OCI-M2 (cell line): ENCODE measurements around the gene TLE3.

ENCODE experiments used
- DNase-seq: peaks from one replicate; lab custom pipeline; 2025; ENCODE audit not compliant: unreplicated experiment; lab: John Stamatoyannopoulos, UW

Gene TLE3

DNA sequence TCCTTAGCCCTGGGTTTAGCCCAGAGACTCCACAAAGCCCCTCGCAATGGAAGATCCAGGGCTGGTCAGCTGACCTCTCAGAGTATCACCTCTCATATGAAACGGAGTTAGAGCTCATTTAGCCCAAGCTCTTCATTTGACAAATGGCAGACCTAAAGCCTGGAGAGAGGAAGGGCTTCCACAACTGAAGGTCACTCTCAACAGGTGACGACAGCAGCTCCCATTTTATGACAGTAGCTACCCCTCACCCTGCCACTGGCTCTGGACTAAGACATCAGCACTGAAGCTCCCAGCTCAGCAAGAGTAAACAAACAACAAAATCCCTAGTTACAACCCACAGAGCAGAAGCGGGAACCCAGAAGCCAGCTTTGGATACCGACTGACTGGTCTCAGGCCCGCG lies 33.7 kb downstream of the TLE3 start:
- DNase-seq, result no peak

DNA sequence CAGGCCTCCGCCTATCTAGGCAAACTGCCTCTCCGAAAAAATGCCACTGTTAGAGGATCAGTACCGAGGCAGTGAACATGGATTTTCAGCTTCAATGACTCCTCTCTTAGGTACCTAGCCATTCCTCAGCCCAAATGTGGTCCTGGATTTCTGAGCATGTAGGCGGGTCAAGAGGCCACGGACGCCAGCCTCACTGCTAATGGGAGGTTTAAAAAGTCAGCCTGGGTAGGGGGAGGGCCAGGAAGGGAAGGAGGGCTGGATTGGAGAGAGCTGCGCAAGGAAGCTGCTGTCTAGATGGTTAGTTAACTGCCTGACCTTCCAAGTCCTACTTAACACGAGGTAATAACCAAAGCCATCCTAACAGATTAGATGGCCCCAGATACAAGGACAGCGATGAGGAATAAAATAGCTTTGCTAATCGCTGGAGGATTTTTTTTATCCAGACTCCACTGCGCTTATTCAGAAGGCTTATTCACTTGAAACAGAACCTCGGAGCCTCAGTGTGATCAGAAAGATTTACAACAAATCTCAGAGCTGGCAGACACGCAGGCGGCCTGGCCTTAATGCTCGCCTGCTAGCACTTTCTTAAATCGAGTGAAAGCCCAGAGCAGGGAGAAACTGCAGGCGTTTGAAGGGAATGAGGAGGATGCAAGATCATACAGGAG lies 34.3 kb downstream of the TLE3 start:
- DNase-seq, result no peak

GRCh38 chr15:70062321-70062956 lies 35.3 kb downstream of the TLE3 start:
- DNase-seq, result no peak

DNA sequence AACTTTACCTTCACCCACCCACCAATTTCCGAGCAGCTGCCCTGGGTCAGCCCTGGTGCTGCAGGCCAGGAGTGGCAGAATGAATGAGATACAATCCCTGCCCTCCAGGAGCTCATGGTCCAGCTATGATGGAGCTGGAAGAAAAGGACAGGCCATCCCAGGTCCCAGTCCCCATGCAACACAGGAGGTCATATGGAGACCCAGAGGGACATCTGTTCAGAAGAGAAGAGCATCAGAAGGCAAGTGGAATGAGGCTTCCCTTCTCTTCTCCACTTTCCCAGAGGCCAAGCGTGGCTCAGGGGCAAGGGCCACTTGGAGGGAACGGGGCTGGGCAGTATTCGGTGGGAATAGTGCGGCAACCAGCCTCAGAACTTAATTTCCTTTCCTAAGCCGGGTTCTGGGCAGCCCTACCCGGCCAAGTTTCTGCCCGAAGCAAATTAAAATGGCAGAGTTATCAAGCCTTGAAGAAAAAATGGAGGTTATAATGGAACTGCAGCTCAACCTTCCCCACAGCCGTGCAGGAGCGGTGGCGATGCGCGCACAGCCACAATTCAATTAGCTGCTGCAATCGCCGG lies 35.9 kb downstream of the TLE3 start:
- DNase-seq, result no peak

GRCh38 chr15:70060993-70061305 lies 36.8 kb downstream of the TLE3 start:
- DNase-seq, result no peak

GRCh38 chr15:70060214-70060992 lies 37.3 kb downstream of the TLE3 start:
- no peak for DNase-seq

DNA sequence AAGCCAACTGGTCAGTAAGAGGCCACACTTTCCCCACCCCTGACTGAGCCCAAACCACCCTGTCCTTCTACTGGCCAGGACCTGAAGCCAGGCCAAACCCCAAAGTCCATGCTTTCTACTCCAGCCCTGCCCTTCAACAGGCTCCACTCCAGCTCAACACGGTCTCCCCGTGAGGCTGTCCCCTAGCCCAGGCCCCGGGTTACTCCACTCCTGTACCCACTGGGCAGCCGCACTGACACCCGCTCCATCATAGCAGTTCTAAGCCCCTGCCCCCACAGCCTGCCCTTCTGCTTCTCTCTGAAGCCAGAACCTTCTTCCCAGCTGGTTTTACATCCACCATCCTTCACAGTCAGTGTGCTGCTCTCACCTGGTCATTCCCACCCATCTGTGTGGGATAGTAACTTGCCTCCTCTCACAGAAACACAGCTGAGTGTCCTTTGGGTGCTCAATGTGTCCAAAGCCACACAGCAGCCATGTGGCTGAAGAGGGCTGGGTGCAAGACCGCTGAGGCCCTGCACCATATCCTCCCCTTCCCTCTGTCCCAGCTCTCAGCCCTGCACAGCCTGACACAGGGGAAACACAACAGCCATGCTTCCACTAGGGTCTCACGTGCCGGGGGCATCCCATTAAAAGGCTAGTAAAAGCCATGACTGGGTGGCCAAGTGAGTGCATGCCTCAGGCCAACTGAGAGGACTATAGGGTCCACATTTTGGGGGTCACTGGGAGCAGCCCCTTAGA lies 38.1 kb downstream of the TLE3 start:
- no peak for DNase-seq

DNA sequence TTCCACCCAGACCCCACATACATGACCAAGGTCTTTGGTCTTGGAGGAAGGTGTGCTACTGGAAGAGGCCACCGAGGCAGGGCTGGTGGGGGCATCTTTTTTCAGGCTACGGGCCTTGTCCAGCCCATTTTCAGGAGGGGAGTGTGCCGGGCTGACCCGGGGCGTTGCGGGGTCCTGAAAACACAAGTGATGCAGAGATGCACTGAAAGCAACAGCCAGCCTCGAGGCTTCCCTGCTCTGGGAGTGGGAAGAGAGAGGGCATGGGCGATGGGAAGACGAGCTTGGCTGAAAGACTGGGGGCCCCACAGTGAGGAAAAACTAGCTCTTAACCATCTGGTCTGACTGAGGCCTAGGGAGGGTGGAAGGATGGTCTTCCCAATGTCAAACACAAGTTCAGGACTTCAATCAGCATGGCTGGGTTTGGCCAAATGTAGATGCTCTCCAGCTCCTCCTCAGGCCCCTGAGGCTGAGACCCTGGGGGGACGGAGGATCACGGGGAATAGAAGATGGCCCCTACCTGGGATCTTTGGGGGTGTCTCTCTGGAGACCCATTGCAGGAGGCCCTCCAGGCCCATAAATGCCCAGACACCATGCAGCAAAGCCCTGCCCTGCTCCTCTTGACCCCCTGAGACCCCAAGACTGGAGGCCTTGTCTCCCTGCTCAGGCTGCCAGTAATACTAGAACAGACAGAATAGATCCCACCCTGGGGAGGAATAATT lies 38.9 kb downstream of the TLE3 start:
- no peak for DNase-seq

DNA sequence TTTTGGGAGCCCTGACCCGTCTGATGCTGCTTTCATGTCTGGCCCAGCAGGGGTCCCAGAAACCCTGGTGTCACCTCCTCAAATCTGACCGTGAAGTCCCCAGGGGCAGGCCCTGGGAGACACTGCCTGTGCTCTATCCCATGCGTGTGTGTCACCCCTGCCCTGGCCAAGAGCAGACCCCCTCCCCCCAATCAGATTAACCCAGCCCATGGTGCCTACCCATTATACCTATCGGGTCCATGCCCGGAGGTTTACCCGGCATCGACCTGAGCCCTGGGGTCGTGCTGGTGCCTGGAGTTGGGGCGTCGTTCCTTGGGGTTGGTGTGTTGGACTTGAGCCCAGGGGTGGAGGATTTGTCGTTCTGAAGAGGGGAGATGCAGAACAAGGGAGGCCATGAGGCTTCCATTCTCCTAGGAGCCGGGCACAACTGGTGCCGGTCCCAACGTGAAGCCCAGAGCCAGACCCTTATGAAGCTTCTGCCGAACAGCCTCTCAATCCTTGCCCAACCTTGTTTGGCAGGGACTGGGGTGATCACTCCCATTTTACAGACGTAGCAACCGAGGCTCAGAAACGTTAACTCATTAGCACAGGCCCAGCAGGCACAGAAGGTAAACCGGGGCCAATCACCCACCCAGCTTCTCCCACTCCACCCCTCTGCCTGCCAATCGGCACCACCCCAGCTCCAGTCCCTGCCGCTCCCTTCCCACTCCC lies 39.6 kb downstream of the TLE3 start:
- DNase-seq, result no peak

DNA sequence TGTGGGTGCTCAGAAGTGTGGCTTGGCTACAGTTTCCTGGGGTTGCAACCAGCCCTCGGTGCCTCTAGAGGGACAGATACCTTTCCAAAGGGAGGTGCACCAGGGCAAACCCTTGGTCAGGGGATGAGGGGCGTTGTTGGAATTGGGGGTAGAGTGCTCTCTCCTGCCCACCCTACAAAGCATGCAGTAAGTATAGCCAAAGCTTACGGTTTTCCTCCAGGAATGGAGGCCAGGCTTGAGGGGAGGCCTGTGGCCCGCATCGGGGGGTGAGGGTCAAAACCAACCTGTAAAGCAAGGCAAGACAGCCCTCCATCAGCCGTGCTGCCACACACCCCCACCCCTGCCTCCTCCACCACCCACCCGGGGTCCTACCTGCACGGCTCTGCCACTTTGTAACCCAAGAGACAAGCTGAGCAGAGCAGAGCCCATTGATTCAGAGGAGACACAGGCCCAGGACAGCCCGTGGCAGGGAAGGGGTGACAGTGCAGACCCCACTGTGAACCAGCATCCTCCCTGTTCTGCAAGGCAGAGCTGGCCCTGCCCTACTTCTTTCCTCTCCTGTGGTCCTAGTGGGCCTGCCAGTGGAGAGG lies 41.5 kb downstream of the TLE3 start:
- no peak for DNase-seq

- DNase-seq, result no peak
Observed at GRCh38 chr15:70055601-70056051, 42.1 kb downstream of the TLE3 start.

GRCh38 chr15:70054884-70055387 lies 42.8 kb downstream of the TLE3 start:
- DNase-seq, result no peak

GRCh38 chr15:70054366-70054765 lies 43.4 kb downstream of the TLE3 start:
- DNase-seq, result no peak

- no peak for DNase-seq
Observed at GRCh38 chr15:70053716-70054229, 43.9 kb downstream of the TLE3 start.

- DNase-seq, result no peak
Observed at GRCh38 chr15:70053001-70053715, 44.6 kb downstream of the TLE3 start.

- no peak for DNase-seq
Observed at GRCh38 chr15:70051948-70052633, 45.6 kb downstream of the TLE3 start.

- no peak for DNase-seq
Observed at GRCh38 chr15:70050970-70051369, 46.7 kb downstream of the TLE3 start.

DNA sequence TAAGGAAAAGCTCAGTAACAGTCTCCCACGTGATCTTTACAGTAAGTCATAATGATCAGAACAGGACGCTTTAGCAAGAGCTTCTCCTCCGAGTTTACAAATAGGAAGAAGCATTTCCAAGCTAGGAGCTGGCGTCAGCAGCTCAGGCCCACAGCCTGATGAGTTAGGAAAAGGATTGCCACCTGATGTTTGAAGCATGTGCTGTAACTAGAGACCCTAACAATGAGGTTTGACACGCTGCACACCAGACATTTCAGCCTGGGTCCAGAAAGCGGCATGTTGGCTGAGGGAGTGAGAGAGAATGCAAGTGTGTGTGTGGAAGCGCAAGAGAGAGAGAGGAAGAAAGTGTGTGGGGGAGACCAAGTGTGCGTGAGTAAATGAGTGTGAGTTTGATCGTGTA lies 47.3 kb downstream of the TLE3 start:
- DNase-seq, result no peak
